ENCODE results near the gene ADAMTS10.

ADAMTS10 gene

DNA sequence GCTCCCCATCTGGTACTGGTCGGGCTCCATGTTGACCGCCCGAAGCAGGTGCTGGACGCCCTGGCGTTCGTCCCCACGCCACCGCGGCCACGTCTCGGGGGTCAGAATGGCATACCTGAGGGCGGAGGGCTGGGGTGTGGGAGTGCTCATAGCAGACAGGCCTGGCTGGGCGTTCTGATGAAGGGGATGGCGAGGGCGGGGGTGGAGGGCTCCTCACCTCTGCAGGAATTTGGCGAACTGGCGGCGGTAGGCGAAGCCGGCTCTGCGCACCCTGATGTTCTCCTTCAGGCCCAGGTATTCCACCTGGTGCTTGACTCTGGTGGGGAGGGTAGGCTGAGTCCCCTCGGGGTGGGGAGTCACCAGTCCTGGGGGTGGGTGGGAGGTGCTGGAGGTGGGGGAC, 74.2 kb downstream of the ADAMTS10 start:
- Histone ChIP-seq H3K4me3 (ENCODE audit: low read length) (no peak overlapping the region), H3K36me3 (ENCODE audit: control insufficient read depth, insufficient read depth, low read length) (no peaks in the 10 kb centered on the region), H3K9me3 (ENCODE audit: control insufficient read depth, low read length) (no peaks in the 10 kb centered on the region), H3K9ac (ENCODE audit: low read length) (no peak overlapping the region), H3K4me1 (ENCODE audit: control insufficient read depth, insufficient read depth, low read length) (no peaks in the 10 kb centered on the region), H3K27me3 (ENCODE audit: control insufficient read depth, insufficient read depth, low read length) (no peaks in the 10 kb centered on the region)

DNA sequence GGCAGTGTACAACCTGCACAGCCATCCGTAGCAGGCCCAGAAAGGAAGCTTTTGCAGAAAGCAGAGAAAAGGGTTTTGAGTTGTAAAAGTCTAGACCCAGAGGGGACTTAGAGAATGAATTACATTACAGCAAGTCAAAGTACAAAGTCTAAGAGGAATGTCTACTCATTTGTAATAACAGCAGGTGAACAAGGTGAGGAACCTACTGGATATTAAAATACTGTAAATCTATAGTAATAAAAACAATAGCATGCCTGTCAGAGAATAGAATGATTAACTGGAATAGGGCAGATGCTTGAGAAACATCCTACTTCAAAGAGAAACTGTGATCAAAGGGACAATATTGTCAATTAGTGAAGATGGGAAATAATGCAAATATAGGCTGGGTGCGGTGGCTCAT, 78.3 kb downstream of the ADAMTS10 start:
- Histone ChIP-seq H3K9me3 (ENCODE audit: control insufficient read depth, low read length) (no peaks in the 10 kb centered on the region), H3K36me3 (ENCODE audit: control insufficient read depth, insufficient read depth, low read length) (no peaks in the 10 kb centered on the region), H3K27me3 (ENCODE audit: control insufficient read depth, insufficient read depth, low read length) (no peaks in the 10 kb centered on the region), H3K4me1 (ENCODE audit: control insufficient read depth, insufficient read depth, low read length) (peaks cover 9% of the 10 kb centered on the region), H3K9ac (ENCODE audit: low read length) (no peak overlapping the region), H3K4me3 (ENCODE audit: low read length) (no peak overlapping the region)

DNA sequence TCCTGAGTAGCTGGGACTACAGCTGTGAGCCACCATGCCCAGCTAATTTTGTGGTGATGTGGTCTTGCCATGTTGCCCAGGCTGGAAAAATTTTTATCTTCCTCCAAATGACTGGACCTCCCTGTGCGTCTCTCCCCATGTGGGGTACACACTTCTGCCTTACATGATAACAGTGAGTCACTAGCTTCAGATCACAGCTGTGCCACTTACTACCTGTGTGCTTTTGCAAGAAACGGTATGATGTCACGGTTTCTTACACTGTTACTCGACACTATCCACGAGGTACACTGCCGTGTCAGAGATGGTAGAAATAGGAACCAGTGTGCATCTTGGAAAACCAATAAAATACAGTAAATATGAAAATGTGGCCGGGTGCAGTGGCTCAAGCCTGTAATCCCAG, 79.0 kb downstream of the ADAMTS10 start:
- Histone ChIP-seq H3K4me1 (ENCODE audit: control insufficient read depth, insufficient read depth, low read length) (peaks cover 14% of the 10 kb centered on the region), H3K36me3 (ENCODE audit: control insufficient read depth, insufficient read depth, low read length) (no peaks in the 10 kb centered on the region), H3K9me3 (ENCODE audit: control insufficient read depth, low read length) (no peaks in the 10 kb centered on the region), H3K27me3 (ENCODE audit: control insufficient read depth, insufficient read depth, low read length) (no peaks in the 10 kb centered on the region), H3K4me3 (ENCODE audit: low read length) (no peak overlapping the region), H3K9ac (ENCODE audit: low read length) (no peak overlapping the region)

All from mucosa of stomach (tissue), 1 donor.